Brain microvascular endothelial cell (primary cell): ENCODE data around the gene SHKBP1.

Experiments
- DNase-seq: peaks from one replicate; pipeline ENCODE4 v3.0.0-alpha.2; 2020
- H3K27ac ChIP-seq: fragments of 250-450 bp; sonication (Bioruptor Pico); 2 replicates; pipeline ENCODE4 v1.5.1; 2020; ENCODE audit warnings: mild to moderate bottlenecking, moderate library complexity
- H3K27me3 ChIP-seq: fragments of 250-450 bp; sonication (Bioruptor Pico); replicated peaks from 2 replicates; pipeline ENCODE4 v1.5.1; 2020; ENCODE audit warnings: mild to moderate bottlenecking
- H3K36me3 ChIP-seq: fragments of 250-450 bp; sonication (Bioruptor Pico); replicated peaks from 2 replicates; pipeline ENCODE4 v1.5.1; 2020; ENCODE audit warnings: mild to moderate bottlenecking
- H3K4me3 ChIP-seq: 2 replicates; pipeline ENCODE4 v1.5.1; 2011; ENCODE audit warnings: low read depth, mild to moderate bottlenecking, control low read depth, low read length, moderate library complexity
- CTCF ChIP-seq: IDR thresholded peaks from 2 replicates; pipeline ENCODE4 v1.5.1; 2011; ENCODE audit warnings: low read depth, mild to moderate bottlenecking, moderate library complexity, low read length, control low read depth, inconsistent platforms; ENCODE audit errors: missing control alignments
- in situ Hi-C: cut with HindIII; loops from 2 replicates; pipeline ENCODE4 v1.10.0; 2017; ENCODE audit warnings: low sequenced_read_pairs, low pct_ligation_motif_present

Gene SHKBP1

GRCh38 chr19:40598121-40598917 lies 21.6 kb downstream of the SHKBP1 start:
- Histone ChIP-seq H3K36me3 (no peaks in the 10 kb centered on the region), H3K4me3 (peak overlapping the region; percentile 50), H3K27me3 (no peaks in the 10 kb centered on the region), H3K27ac (no peak overlapping the region)
- in situ Hi-C loops = loop anchor here (10.0 kb wide), 1 partner anchor 64 kb away; no protein-coding TSS in a partner anchor
- peak; percentile 98 for TF ChIP-seq CTCF
- DNase-seq = peak; percentile 81

GRCh38 chr19:40598918-40599307 lies 22.2 kb downstream of the SHKBP1 start:
- Histone ChIP-seq H3K27ac (no peak overlapping the region), H3K4me3 (no peak overlapping the region), H3K27me3 (no peaks in the 10 kb centered on the region), H3K36me3 (no peaks in the 10 kb centered on the region)
- in situ Hi-C loops = loop anchor here (10.0 kb wide), 1 partner anchor 64 kb away; no protein-coding TSS in a partner anchor
- no peak for DNase-seq
- no peak for TF ChIP-seq CTCF

- in situ Hi-C loops = loop anchor here (10.0 kb wide), 1 partner anchor 65 kb away; no protein-coding TSS in a partner anchor
- DNase-seq = no peak
Measured at GRCh38 chr19:40599331-40599901, 22.7 kb downstream of the SHKBP1 start.

GRCh38 chr19:40599902-40600569 lies 23.4 kb downstream of the SHKBP1 start:
- in situ Hi-C loops = loop anchor here (10.0 kb wide), 1 partner anchor 65 kb away; no protein-coding TSS in a partner anchor
- Histone ChIP-seq H3K27me3 (no peaks in the 10 kb centered on the region), H3K27ac (no peak overlapping the region), H3K4me3 (no peak overlapping the region), H3K36me3 (no peaks in the 10 kb centered on the region)
- DNase-seq = no peak
- TF ChIP-seq CTCF = no peak

More at GRCh38 chr19:40599331-40599901, 22.7 kb downstream of the SHKBP1 start:
- Histone ChIP-seq H3K27me3 (no peaks in the 10 kb centered on the region), H3K27ac (no peak overlapping the region), H3K36me3 (no peaks in the 10 kb centered on the region), H3K4me3 (no peak overlapping the region)
- TF ChIP-seq CTCF = no peak

- H3K27me3 ChIP-seq = no peaks in the 10 kb centered on the region
Measured at GRCh38 chr19:40600570-40601133, 24.0 kb downstream of the SHKBP1 start.

More at GRCh38 chr19:40600570-40601133, 24.0 kb downstream of the SHKBP1 start:
- no peak for DNase-seq
- TF ChIP-seq CTCF = no peak
- Histone ChIP-seq H3K27ac (no peak overlapping the region), H3K36me3 (no peaks in the 10 kb centered on the region), H3K4me3 (peak overlapping the region; percentile 12)
- in situ Hi-C loops = no loop called here
